Effector memory CD4-positive, alpha-beta T cell (primary cell): ENCODE data around the gene ARMC9.

Experiments used
- DNase-seq, 3 donors: peaks; one replicate each; pipeline ENCODE4 v3.0.0-alpha.2; 2020
- H3K27ac ChIP-seq: 2 replicates; pipeline ENCODE4 v1.7.0; 2013; ENCODE audit warnings: mild to moderate bottlenecking, low read length, moderate library complexity; ENCODE audit not compliant: insufficient read depth, poor library complexity, severe bottlenecking
- H3K27me3 ChIP-seq: replicated peaks from 2 replicates; pipeline ENCODE4 v1.7.0; 2013; ENCODE audit warnings: mild to moderate bottlenecking, low read length; ENCODE audit not compliant: insufficient read depth, control insufficient read depth, poor library complexity, severe bottlenecking
- H3K36me3 ChIP-seq: 2 replicates; pipeline ENCODE4 v1.7.0; 2013; ENCODE audit warnings: mild to moderate bottlenecking, low read length, moderate library complexity; ENCODE audit not compliant: control insufficient read depth, insufficient read depth
- H3K4me1 ChIP-seq: 2 replicates; pipeline ENCODE4 v1.7.0; 2013; ENCODE audit warnings: low read length, mild to moderate bottlenecking; ENCODE audit not compliant: control insufficient read depth, insufficient read depth, poor library complexity, severe bottlenecking
- H3K4me3 ChIP-seq: 2 replicates; pipeline ENCODE4 v1.7.0; 2013; ENCODE audit warnings: low read length, low read depth, mild to moderate bottlenecking; ENCODE audit not compliant: insufficient read depth, poor library complexity, severe bottlenecking
- H3K9me3 ChIP-seq: 2 replicates; pipeline ENCODE4 v1.7.0; 2013; ENCODE audit warnings: mild to moderate bottlenecking, low read length, moderate library complexity; ENCODE audit not compliant: control insufficient read depth

ARMC9 gene

DNA sequence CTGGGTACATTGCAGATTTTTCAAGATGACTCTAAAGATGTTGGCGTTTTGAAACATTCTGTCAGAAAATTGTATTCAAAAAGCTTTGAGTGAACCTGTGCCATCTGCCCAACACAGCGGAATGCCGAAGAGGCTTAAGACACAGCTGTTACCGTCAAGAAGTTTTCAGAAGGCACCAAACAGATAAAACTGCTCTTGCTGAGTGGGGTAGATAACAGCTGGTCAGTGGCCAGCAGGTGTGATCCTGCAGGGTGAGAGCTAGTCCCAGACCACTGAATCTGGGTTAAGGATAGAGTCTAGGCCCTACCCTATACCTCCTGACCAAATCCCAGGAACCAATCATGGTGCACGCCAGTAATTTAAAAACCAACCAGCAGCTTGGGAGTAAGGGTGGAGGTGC lies 136.6 kb downstream of the ARMC9 start:
- Histone ChIP-seq H3K4me1 (no peaks in the 10 kb centered on the region), H3K9me3 (no peaks in the 10 kb centered on the region), H3K27me3 (no peaks in the 10 kb centered on the region), H3K36me3 (no peaks in the 10 kb centered on the region), H3K4me3 (no peak overlapping the region), H3K27ac (no peak overlapping the region)
- no peak for DNase-seq

DNA sequence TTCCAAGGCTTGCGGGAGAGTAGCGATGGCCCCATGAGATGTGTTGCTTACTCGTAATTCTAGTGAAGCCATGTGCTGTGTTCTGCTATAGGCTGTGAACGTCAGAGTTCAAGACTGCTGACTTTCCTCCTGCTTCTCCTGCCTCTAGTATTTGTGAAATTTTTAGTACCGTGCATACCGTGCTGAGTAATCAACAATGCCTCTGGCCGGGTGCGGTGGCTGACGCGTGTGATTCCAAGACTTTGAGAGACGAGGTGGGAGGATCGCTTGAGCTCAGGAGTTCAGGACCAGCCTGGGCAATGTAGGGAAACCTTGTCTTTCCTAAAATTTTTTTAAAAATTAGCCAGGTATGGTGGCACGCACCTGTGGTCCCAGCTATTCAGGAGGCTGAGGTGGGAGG lies 137.2 kb downstream of the ARMC9 start:
- DNase-seq, result no peak
- no peak overlapping the region for H3K27ac ChIP-seq
- no peaks in the 10 kb centered on the region for H3K4me1 ChIP-seq
- no peaks in the 10 kb centered on the region for H3K27me3 ChIP-seq
- no peaks in the 10 kb centered on the region for H3K36me3 ChIP-seq
- no peak overlapping the region for H3K4me3 ChIP-seq
- H3K9me3 ChIP-seq, result no peaks in the 10 kb centered on the region

GRCh38 chr2:231336236-231336635 lies 137.8 kb downstream of the ARMC9 start:
- no peaks in the 10 kb centered on the region for H3K27me3 ChIP-seq
- H3K9me3 ChIP-seq, result no peaks in the 10 kb centered on the region
- no peak for DNase-seq
- H3K27ac ChIP-seq, result no peak overlapping the region
- H3K4me1 ChIP-seq, result no peaks in the 10 kb centered on the region
- no peak overlapping the region for H3K4me3 ChIP-seq
- no peaks in the 10 kb centered on the region for H3K36me3 ChIP-seq

GRCh38 chr2:231336700-231337099 lies 138.3 kb downstream of the ARMC9 start:
- no peak overlapping the region for H3K4me3 ChIP-seq
- no peaks in the 10 kb centered on the region for H3K4me1 ChIP-seq
- no peaks in the 10 kb centered on the region for H3K27me3 ChIP-seq
- no peaks in the 10 kb centered on the region for H3K36me3 ChIP-seq
- no peak overlapping the region for H3K27ac ChIP-seq
- no peaks in the 10 kb centered on the region for H3K9me3 ChIP-seq
- DNase-seq, result no peak

DNA sequence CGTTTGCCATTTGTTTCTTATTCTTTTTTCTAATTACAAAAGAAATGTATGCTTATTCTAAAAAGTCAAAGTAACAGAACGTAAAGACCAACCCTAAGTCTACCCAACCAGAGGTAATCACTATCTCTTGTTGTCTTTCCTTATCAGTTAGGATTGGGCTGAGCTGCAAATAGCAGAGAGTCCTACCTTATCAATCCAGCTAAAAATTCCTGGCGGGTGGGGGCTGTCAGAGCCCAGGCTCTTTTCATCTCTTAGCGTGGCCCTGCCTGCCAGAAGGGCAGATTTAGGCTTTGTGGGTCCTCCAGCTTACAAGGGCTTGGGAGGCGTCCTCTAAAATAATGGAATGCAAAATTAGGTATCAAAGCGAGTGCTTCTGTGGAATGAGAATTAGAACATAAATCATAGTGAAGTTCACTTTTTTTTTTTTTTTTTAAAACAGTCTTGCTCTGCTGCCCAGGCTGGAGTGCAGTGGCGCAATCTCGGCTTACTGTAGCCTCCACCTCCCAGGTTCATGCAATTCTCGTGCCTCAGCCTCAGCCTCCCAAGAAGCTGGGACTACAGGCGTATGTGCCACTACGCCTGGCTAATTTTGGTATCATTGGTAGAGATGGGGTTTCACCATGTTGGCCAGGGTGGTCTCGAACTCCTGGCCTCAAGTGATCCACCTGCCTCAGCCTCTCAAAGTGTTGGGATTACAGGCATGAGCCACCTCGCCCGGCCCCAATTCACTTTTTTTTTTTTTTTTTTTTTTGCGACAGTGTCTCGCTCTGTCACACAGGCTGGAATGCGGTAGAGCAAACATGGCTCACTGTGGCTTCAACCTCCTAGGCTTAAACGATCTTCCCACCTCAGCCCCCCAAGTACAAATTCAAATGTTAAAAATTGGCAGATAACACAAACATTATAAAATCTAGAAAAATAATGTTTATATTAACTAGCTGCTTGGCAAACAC lies 139.7 kb downstream of the ARMC9 start:
- H3K4me1 ChIP-seq, result no peaks in the 10 kb centered on the region
- H3K27ac ChIP-seq, result no peak overlapping the region
- no peaks in the 10 kb centered on the region for H3K27me3 ChIP-seq
- no peaks in the 10 kb centered on the region for H3K9me3 ChIP-seq
- no peak overlapping the region for H3K4me3 ChIP-seq
- no peak for DNase-seq
- no peaks in the 10 kb centered on the region for H3K36me3 ChIP-seq

DNA sequence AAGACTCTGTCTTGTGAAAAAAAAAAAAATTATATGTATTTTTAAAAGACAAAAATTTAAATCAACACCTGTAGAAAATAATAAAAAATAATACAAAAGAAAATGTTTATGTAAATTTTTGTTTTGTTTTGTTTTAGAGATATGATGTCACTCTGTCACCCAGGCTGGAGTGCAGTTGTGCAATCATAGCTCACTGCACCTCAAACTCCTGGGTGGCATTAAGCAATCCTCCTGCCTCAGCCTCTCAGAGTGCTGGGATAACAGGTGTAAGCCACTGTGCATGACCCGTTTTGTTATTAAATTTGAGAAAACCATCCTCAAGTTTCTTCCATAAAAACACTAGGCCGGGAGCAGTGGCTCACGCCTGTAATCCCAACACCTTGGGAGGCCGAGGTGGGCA lies 140.9 kb downstream of the ARMC9 start:
- no peak overlapping the region for H3K27ac ChIP-seq
- no peaks in the 10 kb centered on the region for H3K4me1 ChIP-seq
- no peaks in the 10 kb centered on the region for H3K9me3 ChIP-seq
- no peak for DNase-seq
- no peak overlapping the region for H3K4me3 ChIP-seq
- no peaks in the 10 kb centered on the region for H3K27me3 ChIP-seq
- no peaks in the 10 kb centered on the region for H3K36me3 ChIP-seq

- DNase-seq, result no peak
- no peak overlapping the region for H3K4me3 ChIP-seq
- no peaks in the 10 kb centered on the region for H3K9me3 ChIP-seq
- no peaks in the 10 kb centered on the region for H3K36me3 ChIP-seq
- H3K4me1 ChIP-seq, result no peaks in the 10 kb centered on the region
- no peaks in the 10 kb centered on the region for H3K27me3 ChIP-seq
- no peak overlapping the region for H3K27ac ChIP-seq
Observed at GRCh38 chr2:231341100-231341499, 142.7 kb downstream of the ARMC9 start.

DNA sequence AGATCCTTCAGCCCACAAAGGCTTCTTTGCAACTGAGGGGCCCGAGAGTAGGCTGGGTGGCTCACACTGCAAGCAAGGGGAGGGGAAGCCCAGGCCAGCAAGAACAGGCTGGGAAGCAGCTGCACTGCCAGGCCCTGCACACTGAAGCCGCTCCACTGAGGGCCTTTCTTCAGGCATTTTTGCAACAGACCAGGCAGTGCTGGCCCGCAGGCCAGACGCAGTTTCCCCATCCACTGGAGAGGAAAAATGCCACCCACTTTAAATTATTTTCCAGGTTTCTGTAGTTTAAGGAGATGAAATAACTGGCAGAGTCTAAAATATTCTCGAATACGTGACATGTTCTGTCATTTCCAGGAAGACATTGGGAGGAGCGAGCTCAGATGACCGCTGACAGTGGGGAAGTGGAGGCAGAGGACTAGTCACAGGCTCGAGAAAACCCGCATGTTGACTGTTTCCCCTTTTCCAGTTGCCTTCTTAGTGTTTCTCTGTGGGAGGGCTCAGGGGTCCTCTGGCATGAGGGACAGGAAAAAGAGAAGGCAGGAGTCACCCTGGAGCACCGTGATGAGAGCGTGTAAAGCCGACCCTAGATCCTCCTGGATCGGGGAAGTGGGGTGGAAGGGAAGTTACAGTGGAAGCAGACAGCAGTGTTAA lies 143.8 kb downstream of the ARMC9 start:
- Histone ChIP-seq H3K4me1 (no peaks in the 10 kb centered on the region), H3K9me3 (no peaks in the 10 kb centered on the region), H3K4me3 (no peak overlapping the region), H3K36me3 (no peaks in the 10 kb centered on the region), H3K27me3 (no peaks in the 10 kb centered on the region), H3K27ac (no peak overlapping the region)
- no peak for DNase-seq

DNA sequence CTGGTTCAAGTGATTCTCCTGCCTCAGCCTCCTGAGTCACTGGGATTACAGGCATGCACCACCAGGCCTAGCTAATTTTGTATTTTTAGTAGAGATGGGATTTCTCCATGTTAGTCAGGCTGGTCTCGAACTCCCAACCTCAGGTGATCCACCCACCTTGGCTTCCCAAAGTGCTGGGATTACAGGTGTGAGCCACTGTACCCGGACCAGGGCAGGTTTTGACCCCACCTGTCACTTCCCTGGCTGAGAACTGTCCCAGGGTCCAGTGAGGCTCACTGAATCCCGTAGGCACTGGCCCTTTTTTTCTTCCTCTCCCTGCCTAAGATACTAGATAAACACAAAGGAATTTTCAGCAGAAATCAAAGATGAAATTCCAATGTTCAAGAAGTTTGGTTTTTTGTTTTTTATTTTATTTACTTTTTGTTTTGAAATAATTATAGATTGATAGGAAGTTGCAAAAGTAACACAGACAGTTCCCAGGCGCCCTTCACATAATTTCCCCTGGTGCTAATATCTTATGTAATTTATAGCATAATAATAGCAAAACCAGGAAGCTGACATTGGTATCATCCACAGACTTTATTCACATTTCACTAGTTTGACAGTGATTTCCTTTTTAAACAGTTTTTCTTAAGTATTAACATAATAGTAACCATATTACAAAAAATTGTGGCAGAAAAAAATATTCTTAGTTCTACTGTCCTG lies 144.7 kb downstream of the ARMC9 start:
- Histone ChIP-seq H3K4me1 (no peaks in the 10 kb centered on the region), H3K27me3 (no peaks in the 10 kb centered on the region), H3K4me3 (no peak overlapping the region), H3K36me3 (no peaks in the 10 kb centered on the region), H3K27ac (no peak overlapping the region), H3K9me3 (no peaks in the 10 kb centered on the region)
- no peak for DNase-seq

DNA sequence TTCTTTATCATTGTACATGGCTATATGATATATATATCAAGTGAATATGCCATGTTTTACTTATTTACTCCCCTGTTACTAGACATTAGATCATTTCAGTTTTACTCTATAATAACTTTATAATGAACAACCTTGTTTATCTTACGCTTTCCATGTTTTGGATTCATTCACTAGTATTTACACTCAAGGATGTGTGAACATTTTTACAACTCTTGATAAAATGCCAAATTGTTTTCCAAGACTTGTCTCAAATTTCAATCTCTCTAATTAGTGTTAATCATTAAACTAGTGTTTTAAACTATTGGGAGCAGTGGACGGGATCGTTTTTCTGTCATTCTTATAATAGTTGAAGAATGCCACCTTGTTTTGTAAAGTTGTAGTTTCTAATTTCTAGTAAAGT lies 145.6 kb downstream of the ARMC9 start:
- H3K9me3 ChIP-seq, result no peaks in the 10 kb centered on the region
- H3K4me1 ChIP-seq, result no peaks in the 10 kb centered on the region
- H3K27ac ChIP-seq, result no peak overlapping the region
- DNase-seq, result no peak
- H3K36me3 ChIP-seq, result no peaks in the 10 kb centered on the region
- no peaks in the 10 kb centered on the region for H3K27me3 ChIP-seq
- H3K4me3 ChIP-seq, result no peak overlapping the region
